ENCODE measurements around the gene CASQ1. TPM values are rescaled to one million over a fixed set of nuclear protein-coding genes. Genes with fewer than 3 reads are reported as not detected.
A peak's percentile ranks its signal among the peaks of the same experiment; 100 is the strongest.

The CASQ1 gene
- total RNA-seq, 1 donor from 2014 or later = 0.27 TPM

DNA sequence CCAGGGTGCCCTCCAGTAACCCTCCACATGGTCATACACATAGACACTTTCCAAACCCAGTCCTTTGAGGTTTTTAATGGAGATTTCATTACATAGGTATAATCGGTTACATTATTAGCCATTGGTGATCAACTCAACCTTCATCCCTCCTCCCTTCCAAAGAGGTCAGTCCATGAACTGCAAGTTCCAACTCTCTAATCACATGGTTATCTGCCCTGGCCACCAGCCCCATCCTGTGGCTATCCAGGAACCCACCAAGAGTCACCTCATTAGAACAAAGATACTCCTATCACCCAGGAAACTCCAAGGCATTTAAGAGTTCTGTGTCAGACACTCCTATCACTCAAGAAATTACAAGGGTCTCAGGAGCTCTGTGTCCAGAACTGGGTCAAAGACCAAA lies 26.8 kb upstream of the CASQ1 start:
- Histone ChIP-seq H3K4me3 (no peak overlapping the region), H3K27ac (no peak overlapping the region), H3K9me3 (no peaks in the 10 kb centered on the region), H3K27me3 (ENCODE audit: low read depth) (no peaks in the 10 kb centered on the region), H3K4me1 (peaks cover 10% of the 10 kb centered on the region), H3K36me3 (no peaks in the 10 kb centered on the region)
- DNase-seq (no peak), ATAC-seq (no peak)
- TF ChIP-seq, protein P1, sequence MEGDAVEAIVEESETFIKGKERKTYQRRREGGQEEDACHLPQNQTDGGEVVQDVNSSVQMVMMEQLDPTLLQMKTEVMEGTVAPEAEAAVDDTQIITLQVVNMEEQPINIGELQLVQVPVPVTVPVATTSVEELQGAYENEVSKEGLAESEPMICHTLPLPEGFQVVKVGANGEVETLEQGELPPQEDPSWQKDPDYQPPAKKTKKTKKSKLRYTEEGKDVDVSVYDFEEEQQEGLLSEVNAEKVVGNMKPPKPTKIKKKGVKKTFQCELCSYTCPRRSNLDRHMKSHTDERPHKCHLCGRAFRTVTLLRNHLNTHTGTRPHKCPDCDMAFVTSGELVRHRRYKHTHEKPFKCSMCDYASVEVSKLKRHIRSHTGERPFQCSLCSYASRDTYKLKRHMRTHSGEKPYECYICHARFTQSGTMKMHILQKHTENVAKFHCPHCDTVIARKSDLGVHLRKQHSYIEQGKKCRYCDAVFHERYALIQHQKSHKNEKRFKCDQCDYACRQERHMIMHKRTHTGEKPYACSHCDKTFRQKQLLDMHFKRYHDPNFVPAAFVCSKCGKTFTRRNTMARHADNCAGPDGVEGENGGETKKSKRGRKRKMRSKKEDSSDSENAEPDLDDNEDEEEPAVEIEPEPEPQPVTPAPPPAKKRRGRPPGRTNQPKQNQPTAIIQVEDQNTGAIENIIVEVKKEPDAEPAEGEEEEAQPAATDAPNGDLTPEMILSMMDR (IDR thresholded peaks at IDR 0.05) = no peak
- intact Hi-C loops (cut with DNase I) = no loop called here

DNA sequence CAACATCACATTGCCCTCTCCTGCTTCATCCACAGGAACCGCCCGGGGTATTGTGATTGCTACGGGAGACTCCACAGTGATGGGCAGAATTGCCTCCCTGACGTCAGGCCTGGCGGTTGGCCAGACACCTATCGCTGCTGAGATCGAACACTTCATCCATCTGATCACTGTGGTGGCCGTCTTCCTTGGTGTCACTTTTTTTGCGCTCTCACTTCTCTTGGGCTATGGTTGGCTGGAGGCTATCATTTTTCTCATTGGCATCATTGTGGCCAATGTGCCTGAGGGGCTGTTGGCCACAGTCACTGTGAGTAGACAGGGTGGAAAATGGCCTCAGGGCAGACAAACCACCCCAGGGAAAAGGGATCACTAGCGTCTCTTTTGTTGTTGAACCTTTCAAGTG lies 26.3 kb upstream of the CASQ1 start:
- DNase-seq (no peak), ATAC-seq (no peak)
- H3K9me3 ChIP-seq = no peaks in the 10 kb centered on the region
- H3K27ac ChIP-seq = no peak overlapping the region
- no peaks in the 10 kb centered on the region for H3K27me3 ChIP-seq (ENCODE audit: low read depth)
- H3K4me3 ChIP-seq = no peak overlapping the region
- intact Hi-C loops (cut with DNase I) = no loop called here
- peaks cover 10% of the 10 kb centered on the region for H3K4me1 ChIP-seq
- no peaks in the 10 kb centered on the region for H3K36me3 ChIP-seq
- TF ChIP-seq, protein P1 (IDR thresholded peaks at IDR 0.05) = no peak

DNA sequence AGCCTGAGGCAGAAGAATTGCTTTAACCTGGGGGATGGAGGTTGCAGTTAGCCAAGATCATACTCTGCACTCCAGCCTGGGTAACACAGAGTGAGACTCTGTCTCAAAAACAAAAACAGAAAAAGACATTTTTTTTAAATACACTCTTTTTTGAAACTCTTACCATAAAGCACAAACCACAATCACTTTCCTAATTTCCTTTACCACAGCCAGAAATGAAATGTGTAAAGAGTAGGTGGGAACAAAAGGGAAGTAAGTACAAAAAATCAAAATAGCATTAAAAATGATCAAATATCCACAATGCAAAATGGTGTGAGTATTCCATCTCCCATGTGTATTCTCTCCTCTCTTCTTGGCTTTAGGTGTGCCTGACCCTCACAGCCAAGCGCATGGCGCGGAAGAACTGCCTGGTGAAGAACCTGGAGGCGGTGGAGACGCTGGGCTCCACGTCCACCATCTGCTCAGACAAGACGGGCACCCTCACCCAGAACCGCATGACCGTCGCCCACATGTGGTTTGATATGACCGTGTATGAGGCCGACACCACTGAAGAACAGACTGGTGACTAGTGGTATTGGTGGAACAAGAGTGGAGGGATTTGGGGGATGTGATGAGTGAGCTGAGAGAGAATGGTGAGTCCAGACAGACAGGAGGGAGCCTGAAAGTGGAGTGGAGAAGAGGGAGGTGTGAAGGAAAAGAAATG lies 24.1 kb upstream of the CASQ1 start:
- peak; percentile 63 for DNase-seq
- no peaks in the 10 kb centered on the region for H3K27me3 ChIP-seq (ENCODE audit: low read depth)
- no peaks in the 10 kb centered on the region for H3K36me3 ChIP-seq
- no peaks in the 10 kb centered on the region for H3K9me3 ChIP-seq
- ATAC-seq = peak; percentile 22 to 59
- intact Hi-C loops (cut with DNase I) = no loop called here
- peaks cover 10% of the 10 kb centered on the region for H3K4me1 ChIP-seq
- H3K4me3 ChIP-seq = no peak overlapping the region
- TF ChIP-seq, protein P1 (IDR thresholded peaks at IDR 0.05) = no peak
- H3K27ac ChIP-seq = no peak overlapping the region

DNA sequence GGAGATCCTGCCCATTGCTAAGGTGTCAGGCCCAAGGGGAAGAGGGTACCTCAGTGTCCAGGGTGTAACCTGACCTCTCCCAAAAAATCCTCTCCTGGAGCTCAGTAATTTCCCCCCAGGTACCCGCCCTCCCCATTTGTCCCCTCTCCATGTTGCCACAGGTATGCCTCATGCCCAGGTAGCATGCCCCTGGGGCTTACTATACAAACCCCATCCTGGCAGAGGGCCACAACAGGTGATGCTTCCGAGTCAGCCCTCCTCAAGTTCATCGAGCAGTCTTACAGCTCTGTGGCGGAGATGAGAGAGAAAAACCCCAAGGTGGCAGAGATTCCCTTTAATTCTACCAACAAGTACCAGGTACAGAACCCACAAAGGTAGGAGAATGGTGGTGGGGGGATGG lies 23.3 kb upstream of the CASQ1 start:
- no peaks in the 10 kb centered on the region for H3K27me3 ChIP-seq (ENCODE audit: low read depth)
- TF ChIP-seq, protein P1 (IDR thresholded peaks at IDR 0.05) = no peak
- no peak for DNase-seq
- H3K4me1 ChIP-seq = peaks cover 10% of the 10 kb centered on the region
- ATAC-seq = no peak
- H3K9me3 ChIP-seq = no peaks in the 10 kb centered on the region
- no peaks in the 10 kb centered on the region for H3K36me3 ChIP-seq
- no peak overlapping the region for H3K27ac ChIP-seq
- no peak overlapping the region for H3K4me3 ChIP-seq
- intact Hi-C loops (cut with DNase I) = no loop called here

DNA sequence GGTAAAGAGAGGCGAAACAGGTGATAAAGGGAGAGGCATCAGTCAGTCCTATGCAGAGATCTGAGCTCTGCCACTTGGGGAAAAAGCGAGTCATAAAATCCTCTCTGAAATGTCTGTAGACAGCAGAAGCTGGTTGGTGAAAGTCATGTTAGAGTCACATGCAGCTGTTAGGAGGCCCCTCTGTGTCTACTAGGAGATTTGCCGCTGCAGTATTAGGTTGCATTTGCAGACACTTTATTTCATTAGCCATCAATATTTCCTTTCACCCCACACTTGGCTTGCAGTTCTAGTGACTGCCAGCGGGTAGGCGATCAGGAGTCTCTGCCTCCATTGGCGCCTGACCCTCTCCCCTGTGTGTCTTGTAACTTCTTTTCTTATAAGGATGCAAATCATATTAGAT lies 22.8 kb upstream of the CASQ1 start:
- TF ChIP-seq, protein P1 (IDR thresholded peaks at IDR 0.05) = no peak
- Histone ChIP-seq H3K9me3 (no peaks in the 10 kb centered on the region), H3K36me3 (no peaks in the 10 kb centered on the region), H3K4me3 (no peak overlapping the region), H3K27me3 (ENCODE audit: low read depth) (no peaks in the 10 kb centered on the region), H3K4me1 (peaks cover 6% of the 10 kb centered on the region), H3K27ac (no peak overlapping the region)
- intact Hi-C loops (cut with DNase I) = no loop called here
- ATAC-seq (no peak), DNase-seq (no peak)
